ENCODE results near the gene HIRIP3. TPM values are rescaled to one million over a fixed set of nuclear protein-coding genes. Genes with fewer than 3 reads are reported as not detected.
"Not testable (repeated sequence)": the region's sequence is repeated elsewhere in the genome, so short reads cannot be mapped to it uniquely, and the experiment has no call there.

The HIRIP3 gene
- polyA plus RNA-seq, 1 of the 3 experiments (the other 2 are of a cell fraction), result 18.9 TPM

GRCh38 chr16:30022887-30023286, 27.5 kb upstream of the HIRIP3 start, which contains the start of gene C16orf92 (continued):
- TF ChIP-seq REST (IDR thresholded peaks at IDR 0.05; ENCODE audit: low read depth, low read length), result no peak
- no peak for TF ChIP-seq SIN3A (IDR thresholded peaks at IDR 0.05; ENCODE audit: borderline replicate concordance, low read depth, low read length)

- H3F3A ChIP-seq (replicated peaks; ENCODE audit: insufficient read depth), result peaks cover 6% of the 10 kb centered on the region
- H3K27me3 ChIP-seq (ENCODE audit: insufficient read depth), result no peaks in the 10 kb centered on the region
- no peak for TF ChIP-seq USF2 (IDR thresholded peaks at IDR 0.05; ENCODE audit: borderline replicate concordance, low read depth, low read length)
- no peak for TF ChIP-seq RXRA (IDR thresholded peaks at IDR 0.05; ENCODE audit: borderline replicate concordance, low read depth)
- no peak for TF ChIP-seq YY1 (IDR thresholded peaks at IDR 0.05; ENCODE audit: low read depth)
- no peak for TF ChIP-seq SMC3 (IDR thresholded peaks at IDR 0.05; ENCODE audit: low read depth, low read length)
- H3K27ac ChIP-seq (ENCODE audit: low read depth in 2 of 2, low read length in 1 of 2), result no peak overlapping the region
- ChIA-PET CTCF (interaction anchor here (0.9 to 2.0 kb wide), 6 partner anchors 12 to 318 kb away, joined by 3 to 7 read pairs (median 4); partner anchors contain the start of gene TLCD3B), POLR2A (no interaction called here)
- 64% methylated on average over 4 of the region's 4 CpGs for WGBS (ENCODE audit: low lambda C conversion rate)
- H4K20me1 ChIP-seq (ENCODE audit: insufficient read depth), result no peaks in the 10 kb centered on the region
- no peaks in the 10 kb centered on the region for H3K9me3 ChIP-seq
- H3K4me2 ChIP-seq, result no peak overlapping the region
- H3K4me1 ChIP-seq (ENCODE audit: control insufficient read depth in 1 of 2, insufficient read depth in 2 of 2, low read depth in 1 of 2, low read length in 1 of 2), result peaks cover 0 to 2% of the 10 kb centered on the region in 2 experiments; a peak in 1 of 4 replicates
- H3K4me3 ChIP-seq (ENCODE audit: low read depth in 2 of 2, low read length in 1 of 2), result no peak overlapping the region
- H3K9ac ChIP-seq, result no peak overlapping the region
- no peaks in the 10 kb centered on the region for H3K36me3 ChIP-seq (replicated peaks in 1 of 2; ENCODE audit: control insufficient read depth in 1 of 2, insufficient read depth in 2 of 2, low read length in 1 of 2)
- no peak for DNase-seq
- H3K9me2 ChIP-seq, result no peaks in the 10 kb centered on the region
- no peak overlapping the region for H2AFZ ChIP-seq (ENCODE audit: low read depth)
- no peaks in the 10 kb centered on the region for H3K79me2 ChIP-seq (ENCODE audit: insufficient read depth)
Measured at GRCh38 chr16:30018731-30019158, 23.3 kb upstream of the HIRIP3 start.

- CTCF ChIA-PET, result interaction anchor here (0.9 to 1.1 kb wide), 2 partner anchors 12 to 13 kb away, joined by 3 read pairs; partner anchors contain the start of gene TLCD3B
- H2AFZ ChIP-seq (ENCODE audit: low read depth); H3F3A ChIP-seq (replicated peaks; ENCODE audit: insufficient read depth); H4K20me1 ChIP-seq (ENCODE audit: insufficient read depth); H3K9ac ChIP-seq; H3K9me3 ChIP-seq; H3K27me3 ChIP-seq (ENCODE audit: insufficient read depth); H3K4me2 ChIP-seq; H3K79me2 ChIP-seq (ENCODE audit: insufficient read depth); H3K36me3 ChIP-seq (replicated peaks in 1 of 2; ENCODE audit: control insufficient read depth in 1 of 2, insufficient read depth in 2 of 2, low read length in 1 of 2); POLR2A ChIA-PET; DNase-seq; H3K4me3 ChIP-seq (ENCODE audit: low read depth in 2 of 2, low read length in 1 of 2); H3K27ac ChIP-seq (ENCODE audit: low read depth in 2 of 2, low read length in 1 of 2); H3K4me1 ChIP-seq (ENCODE audit: control insufficient read depth in 1 of 2, insufficient read depth in 2 of 2, low read depth in 1 of 2, low read length in 1 of 2); H3K9me2 ChIP-seq: not testable (repeated sequence)
- WGBS (ENCODE audit: low lambda C conversion rate), result 74% methylated on average over 4 of the region's 4 CpGs
Measured at GRCh38 chr16:30017937-30018336, 22.5 kb upstream of the HIRIP3 start.
